ENCODE data around the gene ZNF888.
"Not testable (repeated sequence)": the region's sequence is repeated elsewhere in the genome, so short reads cannot be mapped to it uniquely, and the experiment has no call there.

ZNF888 gene

DNA sequence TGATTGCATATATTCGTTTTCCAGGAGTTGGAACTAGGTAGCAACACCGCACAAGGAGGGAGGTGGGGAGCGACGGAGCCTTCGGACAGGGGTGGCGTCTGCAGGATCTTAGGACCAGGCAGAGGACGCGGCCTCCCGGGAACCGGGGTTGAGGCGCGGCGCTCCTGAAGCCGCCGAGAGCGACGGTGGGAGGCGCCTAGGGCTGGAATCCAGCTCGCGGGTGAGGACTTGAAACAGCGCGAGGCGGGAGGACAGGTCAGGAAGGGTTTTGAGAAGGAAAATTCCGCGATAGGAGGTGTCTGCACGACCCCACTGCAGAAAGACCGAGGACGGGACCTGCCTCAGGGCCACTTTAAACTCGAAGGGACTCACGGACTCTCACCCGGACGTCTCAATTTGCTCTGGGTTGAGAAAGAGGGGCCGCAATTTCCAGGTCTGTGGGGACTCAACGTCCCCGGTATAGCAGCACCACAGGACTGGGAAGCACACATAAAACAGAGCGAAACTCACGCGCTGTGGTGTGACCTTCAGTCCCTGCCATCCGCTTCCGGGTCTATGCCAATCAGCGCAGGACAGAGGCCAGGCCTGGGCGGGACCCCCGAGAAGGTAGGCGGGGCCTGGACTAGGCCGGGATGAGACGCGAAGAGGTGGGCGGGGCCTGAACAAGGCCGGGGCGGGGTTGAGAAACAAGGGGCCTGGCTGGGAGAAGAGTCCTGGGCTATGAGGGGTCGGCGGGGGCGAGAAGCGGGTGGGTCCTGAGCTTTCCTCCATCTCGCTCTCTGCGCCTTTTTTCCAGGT is 25.9 kb downstream of the ZNF888 start, which contains the start of gene ZNF320:
ZNF320 (minus strand) TSS at position 498 of the 798 bp plus-strand sequence. CDS start 7,380 bp downstream, outside the sequence.
- DNase-seq: no peak
- in situ Hi-C loops (cut with HindIII; ENCODE audit: low pct_ligation_motif_present, low pct_unique_long_range_greater_than_20kb, low sequenced_read_pairs): no loop called here

DNA sequence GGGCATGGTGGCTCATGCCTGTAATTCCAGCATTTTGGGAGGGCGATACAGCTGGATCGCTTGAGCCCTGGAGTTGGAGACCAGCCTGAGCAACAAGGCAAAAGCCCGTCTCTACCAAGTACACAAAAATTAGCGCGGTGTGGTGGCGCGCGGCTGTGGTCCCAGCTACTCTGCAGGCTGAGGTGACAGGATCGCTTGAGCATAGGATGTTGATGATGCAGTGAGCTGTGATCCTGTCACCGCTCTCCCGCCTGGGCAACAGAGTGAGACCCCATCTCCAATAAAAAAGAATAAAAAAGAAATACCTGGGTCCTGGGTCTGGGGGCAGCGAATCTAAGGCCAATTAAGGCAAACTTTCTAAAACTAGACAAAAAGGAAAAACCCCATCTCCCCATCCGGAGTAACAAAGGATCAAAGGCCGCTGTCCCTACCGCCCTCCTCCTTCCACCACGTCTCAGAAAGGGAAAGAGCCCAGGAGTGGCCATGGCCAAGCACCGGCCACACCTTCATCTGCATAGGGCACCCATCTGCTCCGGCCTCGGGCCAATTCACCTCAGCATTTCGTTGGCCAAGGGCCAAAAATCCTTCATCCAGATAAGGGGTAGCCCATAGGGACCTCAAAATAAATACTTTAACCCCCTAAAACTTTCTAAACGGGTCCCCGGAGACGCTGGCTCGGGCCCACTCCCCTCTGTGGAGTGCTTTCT is 26.6 kb downstream of the ZNF888 start:
- in situ Hi-C loops (cut with HindIII; ENCODE audit: low pct_ligation_motif_present, low pct_unique_long_range_greater_than_20kb, low sequenced_read_pairs): no loop called here
- DNase-seq: no peak

DNA sequence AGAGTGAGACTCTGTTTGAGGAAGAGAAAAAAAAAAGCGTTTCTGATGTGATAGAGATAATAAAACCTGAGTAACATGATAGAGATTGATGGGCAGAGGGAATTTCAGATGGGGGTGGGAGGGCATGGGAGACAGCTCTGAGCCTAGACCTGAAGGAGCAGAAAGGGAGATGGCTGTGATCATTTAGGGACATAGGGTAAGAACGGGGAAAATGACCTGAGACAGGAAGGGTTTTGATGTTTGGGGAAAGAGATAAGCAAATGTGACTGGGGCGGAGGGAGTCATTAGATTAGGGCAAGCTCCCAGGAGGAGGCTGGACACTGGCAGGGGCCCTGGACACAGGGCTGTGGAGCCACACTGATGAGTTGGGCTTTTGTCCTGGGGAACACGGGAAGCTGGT is 31.9 kb downstream of the ZNF888 start:
- in situ Hi-C loops (cut with HindIII; ENCODE audit: low pct_ligation_motif_present, low pct_unique_long_range_greater_than_20kb, low sequenced_read_pairs): no loop called here
- DNase-seq: no peak

DNA sequence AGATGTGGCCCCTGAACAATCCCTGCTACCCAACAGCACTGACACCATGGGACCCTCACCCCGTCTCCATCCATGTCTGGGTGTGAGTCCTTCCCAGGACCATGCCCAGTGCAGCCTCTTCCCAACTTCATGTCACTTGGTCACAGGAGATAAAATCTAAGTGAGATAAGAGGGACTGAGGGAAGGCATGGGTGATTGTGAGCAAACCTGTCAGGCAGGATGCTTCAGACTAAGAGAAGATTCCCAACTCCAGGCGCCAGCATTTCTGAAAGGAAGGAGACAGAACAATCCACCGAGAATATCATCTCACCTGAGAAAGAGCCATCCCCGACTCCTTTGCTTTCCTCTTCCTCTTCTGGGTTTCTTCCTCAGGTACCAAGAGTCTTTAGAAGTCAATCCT is 33.3 kb downstream of the ZNF888 start:
- in situ Hi-C loops (cut with HindIII; ENCODE audit: low pct_ligation_motif_present, low pct_unique_long_range_greater_than_20kb, low sequenced_read_pairs): no loop called here
- DNase-seq: no peak

DNA sequence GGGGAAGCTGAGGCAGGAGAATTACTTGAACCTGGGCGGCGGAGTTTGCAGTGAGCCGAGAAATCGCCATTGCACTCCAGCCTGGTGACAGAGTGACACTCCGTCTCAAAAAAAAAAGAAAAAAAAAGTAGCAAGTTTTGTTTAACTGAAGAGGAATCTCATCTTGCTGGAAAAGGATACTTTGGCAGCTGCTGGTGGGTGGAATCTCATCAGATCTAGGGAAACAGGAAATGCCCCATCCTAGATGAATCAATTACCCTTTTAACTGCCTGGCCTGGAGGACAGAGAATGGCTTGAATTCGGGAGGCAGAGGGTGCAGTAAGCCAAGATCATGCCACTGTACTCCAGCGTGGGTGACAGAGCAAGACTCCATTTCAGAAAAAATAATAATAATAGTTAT is 34.2 kb downstream of the ZNF888 start:
- in situ Hi-C loops (cut with HindIII; ENCODE audit: low pct_ligation_motif_present, low pct_unique_long_range_greater_than_20kb, low sequenced_read_pairs): no loop called here
- DNase-seq: no peak

DNA sequence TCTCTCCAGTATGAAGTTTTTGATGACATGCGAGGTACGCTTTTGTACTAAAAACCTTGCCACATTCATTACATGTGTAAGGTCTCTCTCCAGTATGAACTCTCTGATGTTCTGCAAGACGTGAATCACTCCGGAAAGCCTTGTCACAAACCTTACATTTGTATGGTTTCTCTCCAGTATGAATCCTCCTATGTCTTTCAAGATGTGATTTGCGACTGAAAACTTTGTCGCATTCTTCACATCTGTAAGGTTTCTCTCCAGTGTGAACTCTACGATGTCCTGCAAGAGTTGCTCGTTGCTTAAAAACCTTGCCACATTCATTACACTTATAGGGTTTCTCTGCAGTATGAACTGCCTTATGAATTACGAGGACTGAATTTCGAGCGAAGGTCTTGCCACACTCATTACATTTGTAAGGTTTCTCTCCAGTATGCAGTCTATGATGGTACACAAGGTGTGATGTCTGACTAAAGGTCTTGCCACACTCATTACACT is 42.3 kb downstream of the ZNF888 start:
- in situ Hi-C loops (cut with HindIII; ENCODE audit: low pct_ligation_motif_present, low pct_unique_long_range_greater_than_20kb, low sequenced_read_pairs): no loop called here
- no peak for DNase-seq

DNA sequence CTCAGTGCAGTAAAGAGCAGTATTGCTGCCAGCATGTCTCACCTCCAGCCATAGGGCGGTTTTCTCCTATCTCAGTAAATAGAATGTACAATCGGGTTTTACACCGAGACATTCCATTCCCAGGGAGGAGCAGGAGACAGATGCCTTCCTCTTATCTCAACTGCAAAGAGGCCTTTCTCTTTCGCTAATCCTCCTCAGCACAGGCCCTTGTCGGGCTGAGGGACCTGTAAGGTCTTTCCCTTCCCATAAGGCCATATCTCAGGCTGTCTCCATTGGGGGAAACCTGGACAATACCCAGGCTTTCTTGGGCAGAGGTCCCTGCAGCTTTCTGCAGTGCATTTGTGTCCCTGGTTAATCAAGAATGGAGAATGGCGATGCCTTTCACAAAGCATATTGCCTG is 50.2 kb downstream of the ZNF888 start:
- in situ Hi-C loops (cut with HindIII; ENCODE audit: low pct_ligation_motif_present, low pct_unique_long_range_greater_than_20kb, low sequenced_read_pairs); DNase-seq: not testable (repeated sequence)

DNA sequence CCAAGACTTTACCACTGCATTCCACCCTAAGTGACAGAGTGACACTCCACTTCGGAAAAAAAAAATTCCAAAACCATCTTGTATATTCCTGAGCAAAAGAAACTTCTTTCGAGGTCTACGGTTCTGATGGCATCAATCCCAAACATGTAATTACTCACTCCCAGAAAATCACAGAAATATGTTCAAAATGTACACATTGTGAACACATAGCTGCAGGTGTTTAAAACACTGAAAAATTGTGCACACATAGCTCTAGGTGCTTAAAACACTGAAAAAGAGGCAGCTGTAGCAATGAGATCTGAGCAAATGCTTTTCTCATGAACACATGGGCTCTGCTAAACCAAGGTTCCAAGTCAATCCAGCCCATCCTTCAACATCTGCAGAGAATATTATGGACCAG is 51.8 kb downstream of the ZNF888 start:
- DNase-seq: no peak
- in situ Hi-C loops (cut with HindIII; ENCODE audit: low pct_ligation_motif_present, low pct_unique_long_range_greater_than_20kb, low sequenced_read_pairs): no loop called here

DNA sequence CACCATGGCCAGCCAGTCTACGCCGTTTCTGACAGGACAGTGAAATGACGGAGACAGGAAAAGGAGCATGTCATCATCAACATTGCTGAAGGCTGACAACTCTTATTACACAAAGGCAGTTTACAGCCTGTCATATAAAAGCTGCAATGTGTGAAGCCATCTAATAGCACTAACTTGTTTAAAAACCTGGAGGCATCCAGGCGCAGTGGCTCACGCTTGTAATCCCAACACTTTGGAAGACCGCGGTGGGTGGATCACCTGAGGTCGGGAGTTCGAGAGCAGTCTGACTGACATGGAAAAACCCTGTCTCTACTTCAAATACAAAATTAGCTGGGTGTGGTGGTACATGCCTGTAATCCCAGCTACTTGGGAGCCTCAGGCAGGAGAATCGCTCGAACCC is 55.2 kb downstream of the ZNF888 start:
- in situ Hi-C loops (cut with HindIII; ENCODE audit: low pct_ligation_motif_present, low pct_unique_long_range_greater_than_20kb, low sequenced_read_pairs); DNase-seq: not testable (repeated sequence)

DNA sequence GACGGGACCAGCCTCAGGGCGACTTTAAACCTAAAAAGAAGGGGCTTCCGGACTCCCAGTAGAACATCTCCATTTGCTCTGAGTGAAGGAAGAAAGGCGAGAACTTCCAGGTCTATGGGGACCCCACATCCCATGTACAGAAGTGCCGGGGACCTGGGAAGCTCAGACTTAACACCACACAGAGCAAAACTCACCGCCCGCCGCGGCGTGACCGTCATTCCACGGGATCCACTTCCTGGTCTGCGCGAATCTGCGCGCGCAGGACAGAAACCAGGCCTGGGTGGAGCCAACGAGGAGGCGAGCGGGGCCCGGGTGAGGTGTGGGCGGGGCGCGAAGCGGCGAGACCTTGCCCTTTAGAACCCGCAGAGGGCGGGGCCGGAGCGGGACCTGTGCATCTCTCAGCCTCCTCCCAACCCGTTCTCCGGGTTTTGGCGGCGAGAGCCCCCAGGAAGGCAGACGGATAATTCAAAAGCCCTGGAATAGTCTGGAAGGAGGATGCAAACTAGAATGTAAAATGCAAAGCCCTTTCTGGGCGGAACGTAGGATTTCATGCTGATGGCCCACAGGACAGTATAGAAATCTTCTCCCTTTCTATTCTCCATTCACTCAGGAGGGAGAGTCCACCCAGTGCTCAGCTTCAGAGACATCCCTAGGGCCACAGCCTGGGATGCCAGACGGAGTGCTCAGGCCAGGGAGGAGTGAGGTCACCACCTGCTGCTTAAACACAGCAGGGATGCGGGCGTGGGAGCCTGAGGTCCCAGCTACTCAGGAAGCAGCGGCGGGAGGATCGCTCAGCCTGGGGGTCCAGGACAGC is 65.6 kb downstream of the ZNF888 start, which contains the start of gene ZNF468:
ZNF468 (minus strand) TSS at position 242 of the 814 bp plus-strand sequence. CDS start 3,347 bp downstream, outside the sequence.
- DNase-seq; in situ Hi-C loops (cut with HindIII; ENCODE audit: low pct_ligation_motif_present, low pct_unique_long_range_greater_than_20kb, low sequenced_read_pairs): not testable (repeated sequence)

DNA sequence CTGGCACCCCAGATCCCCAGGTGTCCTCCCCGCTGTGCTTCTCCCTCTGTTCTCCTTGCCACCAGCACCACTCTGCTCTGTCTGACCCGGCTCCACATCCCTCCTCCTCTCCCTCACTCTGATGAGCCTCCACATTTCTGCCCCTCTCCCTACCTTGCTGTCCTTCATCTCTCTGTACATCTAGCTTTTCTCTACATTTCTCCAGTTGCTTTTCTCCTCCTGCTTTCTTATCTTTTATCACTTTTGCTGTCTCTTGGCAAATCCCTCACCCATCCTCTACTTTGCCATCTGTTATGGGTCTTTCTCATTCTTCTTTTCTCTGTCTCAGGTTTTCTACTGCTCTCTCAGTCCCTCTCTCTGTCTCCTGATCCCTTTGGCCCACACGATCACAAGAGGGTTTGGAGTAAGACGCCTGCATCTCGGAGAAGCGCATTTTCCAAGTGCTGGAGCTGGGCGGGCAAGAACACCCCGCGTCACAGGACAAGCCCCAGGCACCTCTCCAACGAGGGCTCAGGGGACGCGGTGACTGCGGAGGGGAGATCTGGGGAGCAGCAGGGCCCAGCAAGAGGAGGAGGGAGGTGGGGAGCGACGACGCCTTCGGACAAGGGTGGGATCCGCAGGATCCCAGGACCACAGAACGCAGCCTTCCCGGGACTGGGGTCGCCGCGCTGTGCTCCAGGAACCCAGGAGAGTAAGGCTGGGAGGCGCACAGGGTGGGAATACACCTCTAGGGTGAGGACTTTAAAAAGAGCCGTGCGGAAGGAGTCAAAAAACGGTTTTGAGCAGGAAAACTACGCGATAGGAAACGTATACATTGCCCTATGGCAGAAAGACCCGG is 66.5 kb downstream of the ZNF888 start:
- in situ Hi-C loops (cut with HindIII; ENCODE audit: low pct_ligation_motif_present, low pct_unique_long_range_greater_than_20kb, low sequenced_read_pairs); DNase-seq: not testable (repeated sequence)

All from ACHN (cell line).